HG03175 (cell line): Measurements from ENCODE around the gene MAP3K12.

Source experiments
- ATAC-seq: cut with Tn5 transposase; IDR thresholded peaks from one replicate; pipeline ENCODE4 v1.9.1; 2021; ENCODE audit warnings: mild to moderate bottlenecking, moderate library complexity; ENCODE audit not compliant: unreplicated experiment

The MAP3K12 gene

DNA sequence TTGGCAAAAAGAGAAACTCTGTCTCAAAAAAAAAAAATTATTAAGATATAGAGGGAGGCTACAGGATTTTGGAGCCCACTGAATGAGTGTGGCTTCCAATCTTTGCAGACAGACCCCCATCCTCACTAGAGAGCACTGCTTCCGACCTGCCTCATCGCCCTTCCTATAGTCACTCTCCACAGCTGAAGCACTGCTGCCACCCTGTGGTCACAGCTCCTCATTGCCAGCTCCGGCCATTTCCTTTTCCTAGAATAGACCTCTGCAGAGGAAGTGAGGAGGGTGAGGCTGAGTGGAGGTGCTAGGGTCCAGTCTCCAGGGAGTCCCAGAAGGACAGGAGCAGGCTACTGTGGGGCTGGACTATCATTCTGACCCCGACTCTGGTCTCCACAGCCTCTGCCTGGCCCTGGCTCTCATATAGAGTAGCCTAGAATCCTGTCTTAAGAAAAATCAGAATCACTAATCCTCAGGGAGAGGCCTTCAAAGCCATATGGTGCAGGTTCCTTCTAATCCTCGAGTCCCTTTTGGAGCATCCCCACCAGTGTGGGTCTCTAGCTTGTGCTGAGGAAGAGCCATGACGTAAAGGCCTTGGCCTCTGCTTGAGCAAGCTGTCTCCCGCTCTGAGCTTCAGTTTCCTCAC, 9.4 kb upstream of the MAP3K12 start:
- ATAC-seq: peak; percentile 89

DNA sequence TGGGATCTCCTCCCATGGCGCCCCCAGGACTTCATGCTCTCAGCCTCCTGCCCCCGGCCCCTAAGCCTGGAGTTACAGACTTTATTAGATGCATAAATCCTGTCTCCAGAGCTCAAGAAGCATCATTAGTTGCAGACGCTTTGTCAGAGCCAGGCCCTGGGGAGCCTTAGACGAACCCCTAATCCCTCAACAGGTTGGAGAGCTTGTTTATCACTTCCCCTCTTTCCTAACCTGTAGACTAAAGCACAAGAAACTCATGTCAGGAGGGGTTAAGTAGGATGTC, 8.3 kb upstream of the MAP3K12 start:
- no peak for ATAC-seq

DNA sequence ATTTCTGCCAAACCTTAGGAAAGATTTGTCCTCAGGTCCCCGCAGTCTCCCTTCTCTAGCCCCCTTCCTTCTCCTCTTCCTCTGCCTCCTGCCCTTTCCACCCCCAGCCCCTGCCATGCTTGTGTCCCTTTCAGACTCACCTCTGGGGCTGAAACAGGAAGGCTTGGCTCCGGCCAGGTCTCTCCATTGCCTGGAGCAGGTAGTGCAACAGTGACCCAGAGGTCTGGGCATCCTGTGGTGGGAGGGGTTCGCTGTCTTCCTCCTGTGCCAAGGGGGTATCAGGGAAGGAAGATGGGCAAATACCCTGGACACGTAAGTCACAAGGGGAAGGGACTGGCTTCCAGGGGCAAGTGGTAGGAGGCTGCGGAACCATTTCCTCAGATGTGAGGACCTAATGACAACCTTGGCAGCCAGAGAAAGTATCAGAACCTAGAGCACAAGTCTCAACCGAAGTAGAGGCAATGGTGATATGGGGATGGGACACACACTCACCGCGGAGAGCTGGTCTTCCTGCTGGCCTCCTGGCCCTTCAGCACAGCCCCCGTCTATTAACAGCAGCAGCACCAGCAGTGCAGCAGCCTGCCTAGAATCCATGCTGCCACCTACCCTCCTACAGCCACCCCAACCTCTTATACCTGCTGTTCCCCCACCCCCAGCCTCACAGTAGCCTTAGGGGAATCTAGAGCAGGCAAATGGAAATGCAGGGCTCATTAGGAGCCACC, 7.8 kb upstream of the MAP3K12 start, which contains the start of gene NPFF:
NPFF (minus strand) TSS at position 604 of the 722 bp plus-strand sequence; CDS start at position 594, 10 bp downstream.
- ATAC-seq: no peak

DNA sequence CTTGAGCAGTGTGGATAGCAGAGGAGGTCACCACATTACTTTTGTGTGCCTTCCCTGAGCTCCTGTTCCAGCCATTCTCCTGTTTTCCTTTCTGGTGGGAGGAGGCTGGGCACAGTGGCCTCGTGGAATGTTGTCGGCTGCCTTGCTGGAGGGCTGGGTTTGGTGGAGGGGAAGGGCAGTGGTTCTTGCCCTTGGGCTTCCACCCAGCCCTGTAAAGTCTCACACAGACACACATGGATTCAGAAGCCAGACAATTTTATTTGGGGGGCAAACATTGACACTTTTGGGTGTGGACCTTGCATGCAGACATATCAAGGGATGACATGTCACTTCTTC, 7.2 kb upstream of the MAP3K12 start:
- no peak for ATAC-seq

DNA sequence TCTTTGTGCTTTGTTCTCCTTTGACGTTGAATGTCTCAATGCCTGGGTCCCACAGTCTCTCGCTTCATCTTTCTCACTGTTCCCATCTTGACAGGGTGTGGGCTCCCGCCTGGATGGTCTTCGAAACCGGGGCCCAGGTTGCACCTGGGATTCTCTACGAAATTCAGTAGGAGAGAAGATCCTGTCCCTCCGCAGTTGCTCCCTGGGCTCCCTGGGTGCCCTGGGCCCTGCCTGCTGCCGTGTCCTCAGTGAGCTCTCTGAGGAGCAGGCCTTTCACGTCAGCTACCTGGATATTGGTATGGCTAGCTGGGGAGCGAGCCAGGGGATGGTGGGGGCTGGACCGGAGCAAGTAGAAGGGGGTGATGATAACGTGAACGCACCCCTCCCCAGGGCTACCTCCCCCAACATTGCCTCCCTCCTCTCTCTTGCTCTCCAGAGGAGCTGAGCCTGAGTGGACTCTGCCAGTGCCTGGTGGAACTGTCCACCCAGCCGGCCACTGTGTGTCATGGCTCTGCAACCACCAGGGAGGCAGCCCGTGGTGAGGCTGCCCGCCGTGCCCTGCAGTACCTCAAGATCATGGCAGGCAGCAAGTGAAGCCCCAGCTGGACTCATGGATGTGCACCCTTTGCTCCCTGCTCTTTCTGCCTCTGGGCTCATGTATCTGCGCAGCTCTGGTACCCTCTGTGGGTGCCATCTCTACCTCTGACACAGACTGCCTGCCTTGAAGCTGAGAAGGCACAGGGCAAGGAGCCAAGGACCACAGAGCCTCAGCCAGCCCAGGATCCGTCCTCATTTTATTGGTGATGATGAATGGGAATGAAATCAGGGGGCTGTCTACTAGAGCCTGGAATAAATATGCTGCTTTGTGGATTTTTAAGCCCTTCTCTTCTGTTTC, 6.5 kb upstream of the MAP3K12 start:
- ATAC-seq: no peak

DNA sequence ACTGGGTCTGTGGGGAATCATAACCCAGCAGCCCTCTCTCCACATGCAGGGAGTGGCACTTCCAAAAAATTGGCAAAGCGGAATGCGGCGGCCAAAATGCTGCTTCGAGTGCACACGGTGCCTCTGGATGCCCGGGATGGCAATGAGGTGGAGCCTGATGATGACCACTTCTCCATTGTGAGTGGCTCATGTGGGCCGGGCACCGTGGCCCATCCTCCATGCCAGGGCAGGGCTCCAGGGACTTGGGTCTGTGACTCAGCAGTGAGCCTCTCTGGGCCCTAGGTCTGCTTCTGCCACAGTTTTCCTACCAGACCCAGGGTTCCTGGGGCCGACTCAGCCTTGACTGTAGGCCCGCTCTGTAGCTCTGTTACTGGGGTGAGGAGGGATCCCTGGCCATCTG, 5.8 kb upstream of the MAP3K12 start:
- ATAC-seq: no peak

DNA sequence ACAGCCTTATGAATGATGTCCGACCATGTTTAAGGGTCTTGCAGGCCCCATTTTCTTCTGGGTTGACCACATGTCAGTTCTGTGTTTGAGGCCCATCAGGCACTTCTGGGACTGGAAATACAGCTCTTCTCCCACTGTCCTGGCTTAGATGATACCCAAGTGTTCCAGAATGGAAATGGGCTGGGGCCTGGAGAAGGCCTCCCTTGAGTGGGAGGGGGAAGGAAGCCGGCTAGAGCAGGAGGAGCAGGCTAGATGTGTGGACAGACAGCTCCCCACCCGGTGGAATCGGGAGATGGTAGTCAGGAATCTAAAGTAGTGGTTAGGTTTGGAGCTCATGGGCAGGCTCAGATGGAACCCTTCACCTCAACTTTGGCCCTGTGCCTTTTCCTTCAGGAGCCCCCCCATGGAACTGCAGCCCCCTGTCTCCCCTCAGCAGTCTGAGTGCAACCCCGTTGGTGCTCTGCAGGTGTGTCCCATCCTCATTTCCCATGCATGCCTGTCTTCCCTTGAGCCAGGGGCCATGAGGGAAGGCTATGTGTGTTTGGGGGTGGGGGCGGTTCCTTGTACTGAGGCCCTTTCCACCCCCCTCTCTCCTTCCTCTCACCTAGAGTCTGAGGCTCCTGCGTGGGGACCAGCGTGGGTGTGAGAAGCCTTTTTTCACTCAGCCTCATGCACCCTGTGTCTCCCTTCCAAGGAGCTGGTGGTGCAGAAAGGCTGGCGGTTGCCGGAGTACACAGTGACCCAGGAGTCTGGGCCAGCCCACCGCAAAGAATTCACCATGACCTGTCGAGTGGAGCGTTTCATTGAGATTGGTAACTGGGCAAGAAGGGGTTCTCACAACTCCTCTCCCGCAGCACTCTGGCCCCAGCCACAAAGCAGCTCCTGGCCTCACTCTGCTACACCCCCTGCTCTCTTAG, 5.0 kb upstream of the MAP3K12 start:
- ATAC-seq: no peak

DNA sequence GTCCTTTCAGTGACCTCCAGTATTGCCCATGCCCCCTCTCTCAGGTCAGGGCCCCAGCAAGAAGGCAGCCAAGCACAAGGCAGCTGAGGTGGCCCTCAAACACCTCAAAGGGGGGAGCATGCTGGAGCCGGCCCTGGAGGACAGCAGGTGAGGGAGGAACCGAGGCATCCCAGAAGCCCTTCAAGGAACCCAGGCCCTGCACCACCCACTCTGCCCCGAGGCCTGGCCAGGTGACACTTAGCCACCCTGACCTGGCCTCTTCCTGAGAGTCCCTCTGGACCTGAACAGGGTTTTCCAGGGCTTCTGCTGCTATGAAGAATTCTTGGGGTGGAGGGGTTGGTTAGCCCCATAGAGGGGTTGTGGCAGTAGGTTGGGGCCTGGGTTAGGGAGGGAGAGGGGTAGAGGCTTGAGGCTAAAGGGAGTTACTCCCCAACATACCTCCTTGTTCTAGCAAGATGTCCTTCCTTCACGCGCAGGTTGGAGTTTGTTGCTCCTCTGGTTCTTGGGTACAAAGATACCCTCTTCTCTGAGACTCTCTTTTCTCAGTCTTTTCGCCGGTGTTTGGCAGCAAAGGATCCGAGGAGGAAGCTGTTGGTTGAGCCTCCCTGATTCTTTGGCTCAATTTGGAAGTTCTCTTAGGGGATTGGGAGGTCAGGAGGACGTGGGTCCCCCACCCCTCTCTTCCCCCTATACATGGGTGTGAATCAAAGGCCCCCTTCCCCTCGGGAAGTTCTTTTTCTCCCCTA, 3.9 kb upstream of the MAP3K12 start:
- no peak for ATAC-seq

DNA sequence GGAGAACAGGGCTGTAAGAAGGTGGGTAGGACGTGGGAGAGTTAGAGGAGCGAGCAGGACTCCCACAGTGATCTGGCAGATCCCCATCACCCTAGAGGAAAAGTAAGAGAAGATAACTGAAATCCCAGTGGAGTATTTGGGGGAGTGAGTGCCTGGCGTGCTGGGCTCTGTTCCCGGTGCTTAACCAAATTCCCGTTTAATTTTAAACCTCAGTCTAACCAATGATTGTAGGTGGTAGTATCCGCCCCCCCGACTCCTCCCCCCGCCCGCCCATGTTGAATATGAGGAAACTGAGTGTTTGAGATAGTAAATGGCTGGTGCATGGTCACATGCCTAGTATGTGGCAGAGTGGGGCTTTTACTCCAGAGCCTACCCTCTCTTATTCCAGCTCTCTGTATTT, 3.1 kb upstream of the MAP3K12 start:
- ATAC-seq: no peak

DNA sequence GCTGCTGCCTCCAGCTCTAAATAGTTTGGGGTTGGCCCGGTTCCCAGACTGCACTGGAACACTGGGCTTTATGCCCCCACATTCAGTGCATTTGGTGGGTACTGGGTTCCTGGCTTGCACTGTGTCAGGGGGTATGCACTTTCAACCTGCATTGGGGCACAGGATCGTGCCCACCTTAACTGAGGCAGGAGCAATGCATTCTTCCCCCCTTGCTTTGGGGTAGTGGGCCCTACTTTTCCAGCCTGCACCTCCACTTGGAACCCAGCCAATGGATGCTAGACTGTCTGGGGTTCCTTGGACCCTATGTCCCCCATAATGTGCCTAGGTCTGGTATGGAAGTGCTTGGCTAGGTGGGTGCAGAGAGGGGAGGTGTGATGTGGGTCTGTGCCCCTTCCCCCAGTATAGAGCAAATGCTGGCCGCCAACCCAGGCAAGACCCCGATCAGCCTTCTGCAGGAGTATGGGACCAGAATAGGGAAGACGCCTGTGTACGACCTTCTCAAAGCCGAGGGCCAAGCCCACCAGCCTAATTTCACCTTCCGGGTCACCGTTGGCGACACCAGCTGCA, 2.4 kb upstream of the MAP3K12 start:
- ATAC-seq: no peak

DNA sequence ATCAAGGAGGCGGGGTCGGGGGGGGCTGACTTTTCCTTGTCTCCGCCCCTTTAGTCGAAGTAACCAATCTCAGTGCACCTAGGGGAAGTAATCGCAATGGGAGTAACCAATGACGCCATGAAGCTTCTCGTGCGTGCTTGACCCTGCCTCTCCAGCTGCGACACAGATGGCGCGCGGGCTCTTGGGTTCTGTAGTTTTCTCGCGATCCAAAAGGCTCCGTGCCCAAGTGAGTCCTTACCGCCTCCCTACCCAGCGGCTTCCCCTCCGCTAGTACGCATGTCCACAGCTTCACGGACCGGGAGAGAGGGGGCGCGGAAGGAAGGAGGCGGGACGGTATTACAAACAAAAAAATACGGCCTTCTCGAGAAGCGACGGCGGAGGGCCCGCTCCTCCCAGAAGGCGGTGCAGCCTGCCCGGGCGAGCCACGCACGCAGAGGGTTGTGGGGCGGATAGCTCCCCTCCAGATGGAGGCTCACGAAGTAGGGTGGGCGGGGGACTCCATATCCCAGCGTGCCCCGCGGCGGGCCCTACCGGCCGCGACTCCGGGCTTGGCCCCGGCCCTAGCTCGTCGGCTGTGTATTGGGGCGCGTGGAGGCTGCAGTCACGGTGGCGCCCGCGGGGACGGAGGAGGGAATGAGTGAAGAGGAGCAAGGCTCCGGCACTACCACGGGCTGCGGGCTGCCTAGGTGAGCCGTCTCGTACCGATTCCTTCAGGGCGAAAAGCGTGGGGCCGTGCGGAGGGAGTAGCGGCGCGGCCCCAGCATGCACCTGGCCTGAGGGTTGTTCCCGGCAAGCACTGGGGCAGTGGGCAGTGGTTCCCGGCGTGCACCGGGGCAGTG, 1.7 kb upstream of the MAP3K12 start, which contains the start of gene TARBP2:
TARBP2 (plus strand) TSS at position 508 of the 839 bp plus-strand sequence; CDS start at position 634, 126 bp downstream.
- ATAC-seq: peak; percentile 81

DNA sequence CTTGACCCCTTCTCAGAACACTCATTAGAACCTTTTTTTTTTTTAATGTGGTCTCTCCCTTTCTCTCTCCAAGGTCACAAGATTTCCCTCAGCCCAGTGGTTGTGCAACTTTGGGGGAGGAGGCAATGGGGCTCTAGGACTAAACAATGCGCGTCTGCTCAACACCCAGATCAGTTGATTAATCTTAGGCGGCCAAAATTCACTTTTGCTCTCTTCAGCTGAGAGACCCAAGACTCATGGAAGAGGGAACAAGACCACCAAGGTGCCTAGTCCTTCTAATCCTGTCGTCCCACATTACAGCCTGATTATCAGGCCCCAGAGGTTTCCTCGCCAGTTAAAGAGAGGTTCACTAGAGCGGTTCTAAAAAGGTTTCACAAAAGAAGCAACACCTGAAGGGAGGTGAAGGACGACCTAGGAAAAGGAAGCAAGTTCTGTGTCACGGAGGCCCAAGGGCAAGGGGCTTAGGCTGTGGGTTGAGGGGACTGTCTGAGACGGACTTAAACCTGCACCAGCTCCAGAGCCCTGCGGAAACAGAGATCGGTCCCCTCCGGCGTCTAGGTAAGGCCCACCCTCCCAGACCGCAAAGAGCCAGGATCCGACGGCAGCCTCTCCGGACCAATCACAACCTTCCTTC, 1.0 kb upstream of the MAP3K12 start:
- ATAC-seq: no peak

DNA sequence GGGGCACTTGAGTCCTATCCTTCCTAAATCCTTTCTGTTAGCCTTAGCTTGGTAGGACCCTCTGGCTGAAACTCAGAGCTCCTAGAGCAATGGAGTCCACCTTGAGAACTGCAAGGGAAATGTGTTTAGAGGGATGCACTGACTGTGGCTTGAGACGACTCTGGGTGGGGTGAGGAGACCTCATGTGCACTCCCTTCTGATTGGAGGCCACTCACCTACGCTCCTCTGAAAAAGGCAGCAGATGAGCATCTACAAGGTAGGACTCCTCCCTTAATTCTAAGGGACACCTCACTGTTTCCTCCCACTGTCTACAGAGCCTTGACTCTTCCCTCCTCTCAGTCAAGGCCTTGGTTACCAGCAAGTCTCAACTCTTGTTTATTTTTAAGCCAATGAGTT, 1.0 kb downstream of the MAP3K12 start:
- ATAC-seq: no peak

DNA sequence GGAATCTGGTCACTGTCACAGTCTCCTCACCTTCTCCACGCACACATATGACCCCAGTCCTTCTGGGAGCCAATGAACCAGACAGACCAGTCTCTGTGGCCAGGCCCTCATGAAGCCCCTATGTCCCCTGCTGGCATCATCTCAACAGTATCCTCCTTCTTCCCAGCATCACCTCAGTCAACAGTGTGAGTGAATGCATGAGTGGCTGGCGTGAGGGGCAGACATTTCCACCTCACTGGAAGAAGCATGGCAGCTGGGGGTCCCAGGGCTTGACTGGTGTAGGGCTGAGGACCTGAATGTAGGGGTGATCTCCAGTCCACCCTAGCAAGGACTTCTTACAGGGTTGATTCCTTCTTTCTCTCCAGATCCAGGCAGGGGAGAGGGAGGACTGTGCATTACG, 1.8 kb downstream of the MAP3K12 start:
- ATAC-seq: no peak

DNA sequence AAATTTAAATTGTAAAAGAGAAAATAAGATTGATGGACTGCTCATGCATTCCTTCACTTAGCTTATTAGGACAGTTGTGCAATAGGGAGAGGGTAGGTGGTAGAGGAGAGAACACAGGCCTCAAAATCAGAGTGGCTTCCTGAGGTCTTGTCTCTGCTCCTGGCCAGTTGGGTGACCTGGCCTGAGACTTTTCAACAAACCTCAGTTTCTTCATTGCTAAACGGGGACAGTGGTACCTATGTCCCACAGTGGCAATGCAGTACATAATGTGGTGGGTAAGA, 2.6 kb downstream of the MAP3K12 start:
- no peak for ATAC-seq

DNA sequence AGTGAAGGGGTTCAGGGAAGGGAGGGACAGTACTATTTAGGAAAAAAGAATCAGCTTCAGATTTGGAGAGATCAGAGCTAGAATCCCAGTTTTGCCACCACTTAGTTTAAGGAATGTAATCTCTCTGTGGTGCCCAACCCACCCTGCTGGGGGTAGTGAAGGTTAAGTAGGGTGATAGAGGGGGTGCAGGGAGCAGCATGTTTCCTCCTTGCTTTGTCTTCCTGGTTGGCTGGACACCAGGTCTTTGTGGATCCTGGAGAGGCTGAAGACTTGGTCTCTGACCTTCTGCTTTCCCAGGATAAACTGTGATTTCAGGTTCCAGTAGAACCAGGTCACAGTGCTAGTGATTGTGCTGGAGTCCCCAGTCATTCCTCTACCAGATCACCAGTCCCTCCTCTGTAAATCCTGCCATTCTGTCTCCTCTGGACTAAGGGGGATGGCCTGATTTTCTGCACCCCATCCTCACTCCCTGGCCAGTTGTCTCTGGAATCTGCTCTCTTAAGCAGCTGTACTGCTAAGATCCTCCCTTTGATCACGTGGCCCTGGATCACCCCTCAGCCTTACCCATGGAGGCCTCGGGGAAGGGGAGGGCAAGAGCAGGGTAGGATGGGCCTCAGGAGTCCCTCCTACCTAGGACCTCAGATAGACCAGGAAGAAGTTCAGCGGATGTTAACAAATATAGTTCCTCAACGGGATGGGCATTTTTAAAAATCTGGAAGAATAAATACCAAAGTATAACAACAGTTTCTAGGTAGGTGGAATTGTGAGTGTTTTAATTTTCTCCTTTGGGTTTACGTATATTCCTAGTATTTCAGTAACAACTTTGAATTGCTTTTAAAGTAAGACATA, 3.1 kb downstream of the MAP3K12 start:
- ATAC-seq: no peak

DNA sequence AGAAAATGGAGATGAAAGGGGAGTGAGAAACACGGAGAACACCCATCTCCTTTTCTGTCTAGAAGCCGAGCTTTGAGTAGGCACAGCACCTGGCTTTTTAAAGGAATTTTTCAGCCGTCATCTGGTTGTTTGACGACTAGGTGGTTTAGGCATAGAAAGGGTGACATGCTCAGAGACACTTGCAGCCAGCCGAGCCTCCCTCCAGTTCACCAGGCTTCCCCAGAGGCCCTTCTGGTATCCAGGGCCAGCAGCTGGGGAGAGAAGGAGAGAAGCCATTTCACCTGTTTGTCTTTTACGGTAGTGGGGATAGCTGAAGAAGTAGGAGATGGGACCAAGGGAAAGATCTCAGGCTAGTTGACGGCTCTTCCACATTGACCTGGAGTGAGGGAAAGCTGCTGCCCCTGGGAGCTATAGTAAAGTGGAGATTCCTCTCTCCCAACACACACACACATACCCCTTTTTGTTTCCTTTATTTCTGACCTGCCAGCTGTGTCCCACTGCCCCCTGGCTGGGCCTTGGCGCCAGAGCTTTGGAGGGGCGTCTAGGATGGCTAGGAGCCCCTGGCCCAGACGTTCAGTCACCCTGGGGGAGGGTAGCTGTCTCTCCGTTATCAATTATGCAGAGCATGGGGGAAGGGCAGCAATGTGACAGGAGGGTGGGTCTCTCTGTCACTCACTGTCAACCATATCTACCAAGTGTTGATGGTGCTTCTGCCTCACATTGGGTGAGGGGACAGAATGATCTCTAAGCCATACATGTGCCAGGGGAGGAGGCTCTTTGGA, 5.5 kb downstream of the MAP3K12 start:
- ATAC-seq: no peak
